Keratinocyte (primary cell): ENCODE results near the gene FAT4. TPM values are rescaled to one million over a fixed set of nuclear protein-coding genes. Genes with fewer than 3 reads are reported as not detected.

Source experiments
- DNase-seq: peaks from one replicate; pipeline ENCODE4 v3.0.0-alpha.2; 2011; ENCODE audit warnings: low read depth, missing footprints, low spot score
- FAIRE-seq: peaks from 2 replicates; lab custom pipeline; 2011; peaks lifted over from hg19 to GRCh38; lab: Jason Lieb, UNC
- H2AFZ ChIP-seq: 2 replicates; pipeline ENCODE4 v1.6.0; 2012; ENCODE audit warnings: low read length, control low read depth, inconsistent platforms; ENCODE audit not compliant: control insufficient read depth
- H3K27ac ChIP-seq: 2 replicates; pipeline ENCODE4 v1.5.1; 2011; ENCODE audit warnings: low read length; ENCODE audit not compliant: control insufficient read depth, insufficient read depth
- H3K27me3 ChIP-seq: 3 replicates; pipeline ENCODE4 v1.6.0; 2011; ENCODE audit warnings: low read length; ENCODE audit not compliant: control insufficient read depth, insufficient read depth; ENCODE audit errors: extremely low read depth
- H3K36me3 ChIP-seq, 2 experiments: 2 replicates in 1 of 2; 3 replicates in 1 of 2; pipeline ENCODE4 v1.5.1; 2011; ENCODE audit warnings: low read length in 2 of 2, mild to moderate bottlenecking in 1 of 2; ENCODE audit not compliant: control insufficient read depth in 2 of 2, insufficient read depth in 2 of 2; ENCODE audit errors: extremely low read depth in 1 of 2
- H3K4me1 ChIP-seq: 3 replicates; pipeline ENCODE4 v1.5.1; 2011; ENCODE audit warnings: low read length; ENCODE audit not compliant: control insufficient read depth, insufficient read depth; ENCODE audit errors: extremely low read depth
- H3K4me2 ChIP-seq: 3 replicates; pipeline ENCODE4 v1.6.0; 2011; ENCODE audit warnings: low read depth, low read length; ENCODE audit not compliant: control insufficient read depth, insufficient read depth; ENCODE audit errors: extremely low read depth
- H3K4me3 ChIP-seq, 3 experiments: fragments of 200-600 bp in 1 of 3; sonication (generic) in 1 of 3; 2 replicates in 2 of 3; 3 replicates in 1 of 3; pipeline ENCODE4 v1.5.1; 2011 to 2016; ENCODE audit warnings: low read length in 3 of 3, mild to moderate bottlenecking in 3 of 3, control low read depth in 2 of 3, inconsistent platforms in 1 of 3, low read depth in 1 of 3, mixed read lengths in 1 of 3, mixed run types in 1 of 3, moderate library complexity in 1 of 3; ENCODE audit not compliant: control insufficient read depth in 2 of 3, insufficient read depth in 2 of 3; ENCODE audit errors: extremely low read depth in 1 of 3
- H3K79me2 ChIP-seq: 2 replicates; pipeline ENCODE4 v1.6.0; 2012; ENCODE audit warnings: low read length; ENCODE audit not compliant: control insufficient read depth, insufficient read depth
- H3K9ac ChIP-seq: 3 replicates; pipeline ENCODE4 v1.6.0; 2011; ENCODE audit warnings: low read length; ENCODE audit not compliant: control insufficient read depth, insufficient read depth; ENCODE audit errors: extremely low read depth
- H3K9me1 ChIP-seq: 3 replicates; pipeline ENCODE4 v1.6.0; 2011; ENCODE audit warnings: low read length; ENCODE audit not compliant: control insufficient read depth, insufficient read depth; ENCODE audit errors: extremely low read depth
- H3K9me3 ChIP-seq: 2 replicates; pipeline ENCODE4 v1.5.1; 2012; ENCODE audit warnings: low read depth, low read length; ENCODE audit not compliant: control insufficient read depth
- H4K20me1 ChIP-seq: 3 replicates; pipeline ENCODE4 v1.6.0; 2011; ENCODE audit warnings: low read length; ENCODE audit not compliant: control insufficient read depth, insufficient read depth; ENCODE audit errors: extremely low read depth
- CTCF ChIP-seq, 3 experiments: IDR thresholded peaks in 1 of 3; conservative IDR thresholded peaks in 1 of 3; optimal IDR thresholded peaks in 1 of 3; 2 replicates in 2 of 3; 3 replicates in 1 of 3; pipeline versions ENCODE3 to v1.5.1; 2011; ENCODE audit warnings: low read length in 3 of 3, mild to moderate bottlenecking in 3 of 3, moderate library complexity in 2 of 3, control low read depth in 1 of 3, inconsistent platforms in 1 of 3; ENCODE audit not compliant: insufficient read depth in 2 of 3; ENCODE audit errors: extremely low read depth in 1 of 3
- EZH2 ChIP-seq: IDR thresholded peaks from one replicate; pipeline ENCODE4 v1.6.1; 2012; ENCODE audit warnings: inconsistent platforms, mild to moderate bottlenecking, low read length, moderate library complexity
- dilution Hi-C: fragments of 300-500 bp; cut with MboI; formaldehyde crosslinking; loops from one replicate; pipeline ENCODE4 v1.7.0; 2020; ENCODE audit warnings: low sequenced_read_pairs; ENCODE audit not compliant: extremely low pct_ligation_motif_present
- polyA plus RNA-seq, 5 experiments: library from polyadenylated mRNA; depleted of rRNA in 3 of 5; stranded (reverse) in 3 of 5; stranded (forward) in 1 of 5; unstranded in 1 of 5; fragments of >200 nt; gene quantifications; 1 replicate in 1 of 5; 2 replicates in 3 of 5; 3 replicates in 1 of 5; pipeline versions ENCODE4 v1.2.1 to v1.2.3, GENCODE V29; 2011 to 2012; ENCODE audit warnings: missing spikeins in 2 of 5, low read depth in 1 of 5, low replicate concordance in 1 of 5
- small RNA-seq, 3 experiments: library from RNA; depleted of rRNA; stranded (forward); fragments of <200 nt; gene quantifications; one replicate each; pipeline ENCODE3, GENCODE V24; 2012; ENCODE audit warnings: low read depth in 3 of 3, low replicate concordance in 1 of 3; ENCODE audit not compliant: insufficient read length in 3 of 3

The FAT4 gene
- polyA plus RNA-seq, 1 donor (not counting 4 experiments of a cell fraction or from before 2014, with no cell fraction given), result 1.6 TPM

- H3K36me3 ChIP-seq, result no peaks in the 10 kb centered on the region
- no peak overlapping the region for H3K27ac ChIP-seq
- dilution Hi-C loops, result no loop called here
- no peak overlapping the region for H2AFZ ChIP-seq
- DNase-seq, result no peak
- TF ChIP-seq CTCF (optimal IDR thresholded peaks at IDR 0.05 in 1 of 3, IDR thresholded peaks at IDR 0.05 in 1 of 3, conservative IDR thresholded peaks at IDR 0.05 in 1 of 3; ENCODE audit: extremely low read depth in 1 of 3, insufficient read depth in 2 of 3, low read length in 3 of 3), result no peak
- TF ChIP-seq EZH2, result no peak
- H3K4me2 ChIP-seq, result no peak overlapping the region
- H3K4me3 ChIP-seq, result no peak overlapping the region
- H3K79me2 ChIP-seq, result no peaks in the 10 kb centered on the region
- no peak overlapping the region for H3K9ac ChIP-seq
- no peaks in the 10 kb centered on the region for H3K9me1 ChIP-seq
- FAIRE-seq, result no peak
- no peaks in the 10 kb centered on the region for H3K4me1 ChIP-seq
- H3K27me3 ChIP-seq, result no peaks in the 10 kb centered on the region
- H4K20me1 ChIP-seq, result no peaks in the 10 kb centered on the region
- no peaks in the 10 kb centered on the region for H3K9me3 ChIP-seq
Observed at GRCh38 chr4:125360727-125361126, 46.0 kb downstream of the FAT4 start.

Small RNAs within 50 kb of the gene (small RNA-seq; reads per million reads assigned to genes)
- 0 reads per million in 3 experiments for gene RF00019
